Liver (tissue), 9 donors: ENCODE data around the gene PGAP6. TPM values are rescaled to one million over a fixed set of nuclear protein-coding genes. Genes with fewer than 3 reads are reported as not detected.
"Not testable (repeated sequence)": the region's sequence is repeated elsewhere in the genome, so short reads cannot be mapped to it uniquely, and the experiment has no call there.

ENCODE experiments used
- DNase-seq: peaks from one replicate; pipeline ENCODE4 v3.0.0-alpha.2; 2017; ENCODE audit warnings: low spot score
- H3K27ac ChIP-seq, 2 donors: one replicate each; pipeline ENCODE4 v1.7.0; 2013; ENCODE audit warnings: inconsistent platforms in 2 of 2, low read length in 2 of 2, control low read depth in 1 of 2, low read depth in 1 of 2, mild to moderate bottlenecking in 1 of 2
- H3K27me3 ChIP-seq, 4 donors: one replicate each; pipeline versions ENCODE4 v1.6.1 to v1.7.0; 2013; ENCODE audit warnings: low read length in 3 of 4, inconsistent platforms in 1 of 4, mild to moderate bottlenecking in 1 of 4, moderate library complexity in 1 of 4; ENCODE audit not compliant: control insufficient read depth in 4 of 4, insufficient read depth in 4 of 4
- H3K36me3 ChIP-seq, 4 donors: one replicate each; pipeline versions ENCODE4 v1.6.1 to v1.7.0; 2013; ENCODE audit warnings: low read length in 3 of 4, mild to moderate bottlenecking in 3 of 4, low read depth in 1 of 4, moderate library complexity in 1 of 4; ENCODE audit not compliant: control insufficient read depth in 4 of 4, insufficient read depth in 3 of 4
- H3K4me1 ChIP-seq, 4 donors: one replicate each; pipeline versions ENCODE4 v1.6.1 to v1.7.0; 2013; ENCODE audit warnings: low read length in 3 of 4, mild to moderate bottlenecking in 3 of 4, moderate library complexity in 1 of 4; ENCODE audit not compliant: control insufficient read depth in 4 of 4, insufficient read depth in 4 of 4
- H3K4me3 ChIP-seq, 3 donors: one replicate each; pipeline versions ENCODE4 v1.6.1 to v1.7.0; 2013; ENCODE audit warnings: low read length in 3 of 3, control low read depth in 1 of 3, low read depth in 1 of 3, mild to moderate bottlenecking in 1 of 3
- H3K9ac ChIP-seq, 2 donors: one replicate each; pipeline ENCODE4 v1.7.0; 2013; ENCODE audit warnings: low read length in 2 of 2, mild to moderate bottlenecking in 2 of 2, moderate library complexity in 2 of 2, control low read depth in 1 of 2, low read depth in 1 of 2
- H3K9me3 ChIP-seq, 4 donors: one replicate each; pipeline versions ENCODE4 v1.6.1 to v1.7.0; 2013; ENCODE audit warnings: low read length in 3 of 4; ENCODE audit not compliant: control insufficient read depth in 4 of 4
- EGR1 ChIP-seq, 2 donors: IDR thresholded peaks; 2 replicates each; pipeline ENCODE4 v1.6.1; 2016 to 2018; ENCODE audit warnings: antibody characterized with exemption in 2 of 2, low read depth in 2 of 2
- FOXA2 ChIP-seq: IDR thresholded peaks from 2 replicates; pipeline ENCODE4 v1.6.1; 2016; ENCODE audit warnings: antibody characterized with exemption
- HNF4A ChIP-seq, 2 donors: conservative IDR thresholded peaks; 2 replicates each; pipeline ENCODE4 v1.6.1; 2016; ENCODE audit warnings: antibody characterized with exemption in 2 of 2, mild to moderate bottlenecking in 2 of 2
- JUND ChIP-seq, 2 donors: IDR thresholded peaks; 2 replicates each; pipeline ENCODE4 v1.6.1; 2016; ENCODE audit warnings: antibody characterized with exemption in 2 of 2
- NR2F2 ChIP-seq: IDR thresholded peaks from 2 replicates; pipeline ENCODE4 v1.6.1; 2016; ENCODE audit warnings: antibody characterized with exemption
- RAD21 ChIP-seq, 2 donors: IDR thresholded peaks; 2 replicates each; pipeline ENCODE4 v1.6.1; 2016; ENCODE audit warnings: antibody characterized with exemption in 2 of 2, mild to moderate bottlenecking in 2 of 2
- RXRA ChIP-seq, 2 donors: IDR thresholded peaks; 2 replicates each; pipeline ENCODE4 v1.6.1; 2017 to 2018; ENCODE audit warnings: antibody characterized with exemption in 2 of 2, mild to moderate bottlenecking in 1 of 2
- TAF1 ChIP-seq: conservative IDR thresholded peaks from 2 replicates; pipeline ENCODE4 v1.6.1; 2016; ENCODE audit warnings: antibody characterized with exemption, mild to moderate bottlenecking
- YY1 ChIP-seq: IDR thresholded peaks from 2 replicates; pipeline ENCODE4 v1.6.1; 2016; ENCODE audit warnings: antibody characterized with exemption, mild to moderate bottlenecking
- WGBS: extraction: QIAGEN DNeasy Blood & Tissue Kit; methylation state at CpG from one replicate; pipeline ENCODE4 v1.1.7; 2013; 5-methylcytosine and 5-hydroxymethylcytosine counted together
- polyA plus RNA-seq, 2 donors: library from polyadenylated mRNA; stranded (reverse) in 1 of 2; unstranded in 1 of 2; fragments of 200-250 nt in 1 of 2; fragments of >200 nt in 1 of 2; fragmentation: Nextera tagmentation in 1 of 2; extraction: Ambion mirVana in 1 of 2; gene quantifications; one replicate each; pipeline versions ENCODE4 v1.2.1 to v1.2.3, GENCODE V29; 2013 to 2015
- total RNA-seq, 2 donors: library from RNA; depleted of rRNA; stranded (reverse); fragments of >200 nt; gene quantifications; one replicate each; pipeline ENCODE4 v1.2.3, GENCODE V29; 2014
- TF ChIP-seq, protein P1 (sequence below): IDR thresholded peaks from 2 replicates; pipeline ENCODE4 v1.6.1; 2016; ENCODE audit warnings: antibody characterized with exemption, mild to moderate bottlenecking
- TF ChIP-seq, protein P2 (sequence below): fragments of 150-350 bp; IDR thresholded peaks from 2 replicates; pipeline ENCODE4 v1.5.1; 2017; ENCODE audit warnings: improper control_type of control experiment, low read depth, low read length; ENCODE audit not compliant: missing input control
- TF ChIP-seq, protein P3 (sequence below): IDR thresholded peaks from 2 replicates; pipeline ENCODE4 v1.6.1; 2016; ENCODE audit warnings: antibody characterized with exemption
- TF ChIP-seq, protein P4 (sequence below): IDR thresholded peaks from 2 replicates; pipeline ENCODE4 v1.6.1; 2016; ENCODE audit warnings: antibody characterized with exemption
- donor health status: healthy.
- donor health status: healthy.
- donor health status: healthy.
- donor health status: healthy.
- donor health status: healthy.

Gene PGAP6
- total and polyA plus RNA-seq, 4 donors, result 18.9 to 50.5 (median 38.0) TPM

DNA sequence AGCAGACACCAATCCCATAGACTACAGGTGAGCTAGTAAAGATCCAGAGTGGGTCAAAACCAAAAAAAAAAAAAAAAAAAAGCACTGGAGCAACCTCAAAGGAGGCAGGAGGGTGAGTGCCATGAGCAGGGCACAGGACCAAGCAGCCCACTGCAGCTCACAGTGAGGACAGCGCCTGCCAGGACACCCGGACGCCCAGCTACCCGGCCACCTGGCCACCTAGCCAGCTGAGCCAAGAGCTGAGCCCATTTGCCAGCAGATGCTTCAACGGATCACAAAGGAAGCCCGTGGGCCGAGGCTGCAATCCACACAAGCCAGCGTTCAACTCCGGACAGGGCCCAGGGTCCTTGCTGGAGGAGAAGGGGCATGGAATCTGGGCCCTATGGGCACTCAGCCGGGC is 44.3 kb downstream of the PGAP6 start:
- H3K36me3 ChIP-seq, result no peaks in the 10 kb centered on the region
- peaks cover 0 to 4% (median 0%) of the 10 kb centered on the region in 4 donors for H3K4me1 ChIP-seq
- H3K27me3 ChIP-seq, result no peaks in the 10 kb centered on the region
- no peak for DNase-seq
- H3K9me3 ChIP-seq, result no peaks in the 10 kb centered on the region
- 89% methylated on average over 10 of the region's 10 CpGs for WGBS
- no peak overlapping the region for H3K27ac ChIP-seq
- no peak overlapping the region for H3K4me3 ChIP-seq
- H3K9ac ChIP-seq, result no peak overlapping the region
- TF ChIP-seq NR2F2, result no peak
- TF ChIP-seq HNF4A (conservative IDR thresholded peaks at IDR 0.05), result no peak
- no peak for TF ChIP-seq FOXA2
- TF ChIP-seq, protein P1, sequence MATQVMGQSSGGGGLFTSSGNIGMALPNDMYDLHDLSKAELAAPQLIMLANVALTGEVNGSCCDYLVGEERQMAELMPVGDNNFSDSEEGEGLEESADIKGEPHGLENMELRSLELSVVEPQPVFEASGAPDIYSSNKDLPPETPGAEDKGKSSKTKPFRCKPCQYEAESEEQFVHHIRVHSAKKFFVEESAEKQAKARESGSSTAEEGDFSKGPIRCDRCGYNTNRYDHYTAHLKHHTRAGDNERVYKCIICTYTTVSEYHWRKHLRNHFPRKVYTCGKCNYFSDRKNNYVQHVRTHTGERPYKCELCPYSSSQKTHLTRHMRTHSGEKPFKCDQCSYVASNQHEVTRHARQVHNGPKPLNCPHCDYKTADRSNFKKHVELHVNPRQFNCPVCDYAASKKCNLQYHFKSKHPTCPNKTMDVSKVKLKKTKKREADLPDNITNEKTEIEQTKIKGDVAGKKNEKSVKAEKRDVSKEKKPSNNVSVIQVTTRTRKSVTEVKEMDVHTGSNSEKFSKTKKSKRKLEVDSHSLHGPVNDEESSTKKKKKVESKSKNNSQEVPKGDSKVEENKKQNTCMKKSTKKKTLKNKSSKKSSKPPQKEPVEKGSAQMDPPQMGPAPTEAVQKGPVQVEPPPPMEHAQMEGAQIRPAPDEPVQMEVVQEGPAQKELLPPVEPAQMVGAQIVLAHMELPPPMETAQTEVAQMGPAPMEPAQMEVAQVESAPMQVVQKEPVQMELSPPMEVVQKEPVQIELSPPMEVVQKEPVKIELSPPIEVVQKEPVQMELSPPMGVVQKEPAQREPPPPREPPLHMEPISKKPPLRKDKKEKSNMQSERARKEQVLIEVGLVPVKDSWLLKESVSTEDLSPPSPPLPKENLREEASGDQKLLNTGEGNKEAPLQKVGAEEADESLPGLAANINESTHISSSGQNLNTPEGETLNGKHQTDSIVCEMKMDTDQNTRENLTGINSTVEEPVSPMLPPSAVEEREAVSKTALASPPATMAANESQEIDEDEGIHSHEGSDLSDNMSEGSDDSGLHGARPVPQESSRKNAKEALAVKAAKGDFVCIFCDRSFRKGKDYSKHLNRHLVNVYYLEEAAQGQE, result no peak
- no peak for TF ChIP-seq TAF1
- TF ChIP-seq, protein P2, sequence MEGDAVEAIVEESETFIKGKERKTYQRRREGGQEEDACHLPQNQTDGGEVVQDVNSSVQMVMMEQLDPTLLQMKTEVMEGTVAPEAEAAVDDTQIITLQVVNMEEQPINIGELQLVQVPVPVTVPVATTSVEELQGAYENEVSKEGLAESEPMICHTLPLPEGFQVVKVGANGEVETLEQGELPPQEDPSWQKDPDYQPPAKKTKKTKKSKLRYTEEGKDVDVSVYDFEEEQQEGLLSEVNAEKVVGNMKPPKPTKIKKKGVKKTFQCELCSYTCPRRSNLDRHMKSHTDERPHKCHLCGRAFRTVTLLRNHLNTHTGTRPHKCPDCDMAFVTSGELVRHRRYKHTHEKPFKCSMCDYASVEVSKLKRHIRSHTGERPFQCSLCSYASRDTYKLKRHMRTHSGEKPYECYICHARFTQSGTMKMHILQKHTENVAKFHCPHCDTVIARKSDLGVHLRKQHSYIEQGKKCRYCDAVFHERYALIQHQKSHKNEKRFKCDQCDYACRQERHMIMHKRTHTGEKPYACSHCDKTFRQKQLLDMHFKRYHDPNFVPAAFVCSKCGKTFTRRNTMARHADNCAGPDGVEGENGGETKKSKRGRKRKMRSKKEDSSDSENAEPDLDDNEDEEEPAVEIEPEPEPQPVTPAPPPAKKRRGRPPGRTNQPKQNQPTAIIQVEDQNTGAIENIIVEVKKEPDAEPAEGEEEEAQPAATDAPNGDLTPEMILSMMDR, result no peak
- TF ChIP-seq, protein P3, sequence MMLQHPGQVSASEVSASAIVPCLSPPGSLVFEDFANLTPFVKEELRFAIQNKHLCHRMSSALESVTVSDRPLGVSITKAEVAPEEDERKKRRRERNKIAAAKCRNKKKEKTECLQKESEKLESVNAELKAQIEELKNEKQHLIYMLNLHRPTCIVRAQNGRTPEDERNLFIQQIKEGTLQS, result no peak

DNA sequence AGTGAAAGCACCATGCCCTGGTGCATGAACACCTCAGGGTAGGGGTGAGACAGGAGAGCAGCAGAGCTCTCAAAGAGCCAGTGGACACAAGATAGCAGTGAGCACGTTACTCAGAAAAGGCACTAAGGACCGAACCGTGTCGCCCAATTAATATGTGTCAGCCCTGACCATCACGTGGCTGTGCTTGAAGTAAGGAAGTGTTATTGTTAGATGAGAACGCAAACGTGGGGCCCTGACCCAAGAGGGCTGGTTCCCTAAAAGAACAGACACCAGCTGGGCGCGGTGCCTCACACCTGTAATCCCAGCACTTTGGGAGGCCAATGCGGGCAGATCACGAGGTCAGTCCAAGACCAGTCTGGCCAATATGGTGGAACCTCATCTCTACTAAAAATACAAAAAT is 45.5 kb downstream of the PGAP6 start:
- peaks cover 0 to 4% (median 0%) of the 10 kb centered on the region in 4 donors for H3K4me1 ChIP-seq
- TF ChIP-seq HNF4A (conservative IDR thresholded peaks at IDR 0.05), result no peak
- TF ChIP-seq, protein P1, result no peak
- no peak for TF ChIP-seq YY1
- no peak for TF ChIP-seq RXRA (IDR thresholded peaks at IDR 0.05)
- no peak for TF ChIP-seq JUND (IDR thresholded peaks at IDR 0.05)
- no peak for TF ChIP-seq RAD21 (IDR thresholded peaks at IDR 0.05)
- TF ChIP-seq EGR1 (IDR thresholded peaks at IDR 0.05; ENCODE audit: low read depth in 2 of 2), result no peak
- TF ChIP-seq TAF1, result no peak
- no peak for TF ChIP-seq FOXA2
- TF ChIP-seq NR2F2, result no peak
- TF ChIP-seq, protein P4, sequence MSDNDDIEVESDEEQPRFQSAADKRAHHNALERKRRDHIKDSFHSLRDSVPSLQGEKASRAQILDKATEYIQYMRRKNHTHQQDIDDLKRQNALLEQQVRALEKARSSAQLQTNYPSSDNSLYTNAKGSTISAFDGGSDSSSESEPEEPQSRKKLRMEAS, result no peak
- H3K9me3 ChIP-seq, result no peaks in the 10 kb centered on the region
- 94% methylated on average over 11 of the region's 11 CpGs for WGBS
- no peaks in the 10 kb centered on the region for H3K36me3 ChIP-seq
- no peak overlapping the region for H3K27ac ChIP-seq
- no peak for DNase-seq
- no peak overlapping the region for H3K9ac ChIP-seq
- H3K4me3 ChIP-seq, result no peak overlapping the region
- H3K27me3 ChIP-seq, result no peaks in the 10 kb centered on the region

DNA sequence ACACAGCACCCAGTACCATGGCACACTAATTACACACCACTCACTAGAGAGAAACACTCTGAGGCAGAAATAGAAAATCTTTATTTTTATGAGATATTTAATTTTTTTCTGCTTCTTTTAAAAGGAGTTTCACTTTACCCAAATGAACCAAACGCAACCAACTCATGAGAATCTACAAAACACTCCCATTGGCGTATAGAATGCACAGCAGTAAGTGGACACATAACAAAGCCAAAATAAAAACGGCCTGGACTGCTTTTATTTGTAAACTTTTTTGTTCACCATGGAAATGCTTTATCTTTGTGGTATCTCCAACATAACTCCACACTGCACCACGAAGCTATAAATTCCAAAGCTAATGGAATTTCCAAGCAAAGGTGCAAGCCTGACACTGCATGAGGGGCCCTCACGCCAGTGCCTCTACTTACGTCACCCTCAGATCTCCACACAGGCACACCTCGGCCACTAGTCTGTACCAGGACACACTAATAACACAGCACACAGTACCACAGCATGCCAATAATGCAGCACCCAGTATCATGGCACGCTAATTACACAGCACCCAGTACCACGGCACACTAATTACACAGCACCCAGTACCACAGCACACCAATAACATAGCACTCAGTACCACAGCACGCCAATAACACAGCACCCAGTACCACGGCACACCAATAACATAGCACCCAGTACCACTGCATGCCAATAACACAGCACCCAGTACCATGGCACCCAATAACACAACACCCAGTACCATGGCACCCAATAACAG is 46.7 kb downstream of the PGAP6 start:
- H3K4me3 ChIP-seq, H3K9me3 ChIP-seq, H3K27me3 ChIP-seq, DNase-seq, H3K9ac ChIP-seq, H3K4me1 ChIP-seq, H3K36me3 ChIP-seq, H3K27ac ChIP-seq: not testable (repeated sequence)
- WGBS, result 93% methylated on average over 11 of the region's 11 CpGs
